Measurements from ENCODE around the gene ACTN1.

- TF ChIP-seq POLR2AphosphoS5 (IDR thresholded peaks at IDR 0.05; ENCODE audit: low read depth, low read length) (no peak), POLR2A (IDR thresholded peaks at IDR 0.05; ENCODE audit: low read depth, low read length) (no peak), POU2F2 (IDR thresholded peaks at IDR 0.05; ENCODE audit: low read depth, low read length) (no peak), TAF1 (IDR thresholded peaks at IDR 0.05; ENCODE audit: low read depth, low read length) (no peak), SPI1 (IDR thresholded peaks at IDR 0.05; ENCODE audit: low read depth, low read length) (no peak), PAX5 (IDR thresholded peaks at IDR 0.05; ENCODE audit: insufficient read depth, low read length, severe bottlenecking) (no peak)
Measured at GRCh38 chr14:68932686-68933085, 46.4 kb downstream of the ACTN1 start.
